ENCODE data around the gene SLC25A21. TPM values are rescaled to one million over a fixed set of nuclear protein-coding genes. Genes with fewer than 3 reads are reported as not detected.

SLC25A21 gene
- total and polyA plus RNA-seq, 8 donors = 0.37 to 0.92 (median 0.60) TPM

DNA sequence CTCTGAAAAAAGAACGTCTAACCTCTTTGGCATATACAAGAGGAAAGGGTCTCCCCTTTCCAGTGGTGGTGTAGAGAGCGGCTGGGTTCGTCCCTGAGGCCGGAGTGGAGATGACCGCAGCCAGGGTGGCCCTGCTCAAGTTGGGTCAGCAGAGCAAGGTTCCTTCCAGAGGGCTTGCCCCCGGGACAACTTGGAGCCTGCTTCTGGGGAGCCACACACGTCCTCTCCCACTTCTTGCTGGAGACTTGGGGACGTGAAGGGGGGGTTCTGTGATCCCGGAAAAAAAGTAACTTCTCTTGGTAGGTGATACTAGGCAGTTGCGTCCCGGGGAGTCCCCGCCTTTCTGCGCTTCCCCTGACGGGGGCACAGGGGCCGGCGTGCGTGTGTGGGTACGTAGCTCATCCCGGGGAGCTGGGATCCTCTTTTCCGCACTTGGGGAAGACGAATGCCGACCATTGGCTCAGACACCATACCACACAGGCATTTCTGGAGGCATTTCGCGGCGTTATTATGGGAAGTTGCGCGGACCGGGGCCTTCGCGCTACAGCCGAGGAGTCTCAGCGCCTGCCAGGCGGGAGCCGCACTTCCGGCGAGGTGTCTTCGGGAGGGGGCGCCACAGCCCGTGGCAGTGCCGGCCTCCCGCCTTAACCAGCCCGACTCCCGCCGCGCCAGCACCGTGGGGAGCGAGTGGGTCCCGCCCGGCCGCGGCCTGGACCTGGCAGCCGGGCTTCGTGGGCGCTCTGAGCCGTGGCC is 525.6 kb downstream of the SLC25A21 start:
- Histone ChIP-seq H3K4me1 (peaks cover 0 to 11% (median 5%) of the 10 kb centered on the region in 3 donors), H3K9me3 (no peaks in the 10 kb centered on the region), H3K4me3 (peak overlapping the region in 3 of 4 donors; percentile 16 to 52 (median 42)), H3K27me3 (peaks cover 4 to 41% (median 13%) of the 10 kb centered on the region in 4 donors), H3K36me3 (no peaks in the 10 kb centered on the region), H3K27ac (no peak overlapping the region)
- ATAC-seq (peak; percentile 68 to 85 (median 78)), DNase-seq (peak in 5 of 6 donors; percentile 11 to 80 (median 38)), FAIRE-seq (no peak)
- TF ChIP-seq, protein P1, sequence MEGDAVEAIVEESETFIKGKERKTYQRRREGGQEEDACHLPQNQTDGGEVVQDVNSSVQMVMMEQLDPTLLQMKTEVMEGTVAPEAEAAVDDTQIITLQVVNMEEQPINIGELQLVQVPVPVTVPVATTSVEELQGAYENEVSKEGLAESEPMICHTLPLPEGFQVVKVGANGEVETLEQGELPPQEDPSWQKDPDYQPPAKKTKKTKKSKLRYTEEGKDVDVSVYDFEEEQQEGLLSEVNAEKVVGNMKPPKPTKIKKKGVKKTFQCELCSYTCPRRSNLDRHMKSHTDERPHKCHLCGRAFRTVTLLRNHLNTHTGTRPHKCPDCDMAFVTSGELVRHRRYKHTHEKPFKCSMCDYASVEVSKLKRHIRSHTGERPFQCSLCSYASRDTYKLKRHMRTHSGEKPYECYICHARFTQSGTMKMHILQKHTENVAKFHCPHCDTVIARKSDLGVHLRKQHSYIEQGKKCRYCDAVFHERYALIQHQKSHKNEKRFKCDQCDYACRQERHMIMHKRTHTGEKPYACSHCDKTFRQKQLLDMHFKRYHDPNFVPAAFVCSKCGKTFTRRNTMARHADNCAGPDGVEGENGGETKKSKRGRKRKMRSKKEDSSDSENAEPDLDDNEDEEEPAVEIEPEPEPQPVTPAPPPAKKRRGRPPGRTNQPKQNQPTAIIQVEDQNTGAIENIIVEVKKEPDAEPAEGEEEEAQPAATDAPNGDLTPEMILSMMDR (IDR thresholded peaks at IDR 0.05) = no peak
- intact Hi-C loops (cut with DNase I) = loop anchor here in 1 of 3 donors (5.0 to 10.0 kb wide), 2 partner anchors 295 to 498 kb away; no protein-coding TSS in a partner anchor
- 5 to 8% methylated on average over 52 to 55 of the region's 55 CpGs for WGBS, 2 donors

DNA sequence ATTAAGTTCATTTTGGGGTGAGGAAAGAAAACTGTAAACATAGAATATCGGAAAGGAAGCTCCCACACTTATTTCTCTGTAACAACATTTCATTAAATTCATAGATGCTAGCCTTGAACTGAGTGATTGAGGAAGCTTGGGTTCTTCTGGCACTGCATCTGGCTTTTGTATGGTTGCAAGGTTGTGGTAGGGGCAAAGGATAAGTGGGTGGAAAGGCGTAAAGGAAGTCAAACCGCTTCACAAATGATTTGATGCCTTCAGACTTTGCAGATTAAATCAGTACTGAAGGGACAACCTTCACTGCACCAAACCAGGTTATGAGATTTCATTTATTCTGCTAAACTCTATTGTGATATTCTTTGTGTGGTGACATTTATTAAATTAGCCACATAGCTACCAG is 538.8 kb downstream of the SLC25A21 start:
- TF ChIP-seq, protein P1 (IDR thresholded peaks at IDR 0.05) = no peak
- Histone ChIP-seq H3K27me3 (peaks cover 0 to 5% (median 2%) of the 10 kb centered on the region in 4 donors), H3K4me3 (no peak overlapping the region), H3K36me3 (no peaks in the 10 kb centered on the region), H3K27ac (no peak overlapping the region), H3K9me3 (no peaks in the 10 kb centered on the region), H3K4me1 (no peaks in the 10 kb centered on the region)
- DNase-seq (no peak), FAIRE-seq (no peak), ATAC-seq (no peak)
- 66 to 73% methylated on average over 3 of the region's 3 CpGs for WGBS, 2 donors
- intact Hi-C loops (cut with DNase I) = no loop called here

Small RNA genes lying within 50 kb of the gene (microRNA-seq; reads per million reads assigned to microRNA genes)
- 0 reads per million in 2 donors for gene MIR4503

Other genes starting within 250 kb of the SLC25A21 start
- gene MIPOL1, start 25.3 kb upstream of the SLC25A21 start, total RNA-seq = 1 to 10 TPM; 4.8 to 9.0 (median 7.8) TPM
- gene MIPOL1, start 25.3 kb upstream of the SLC25A21 start, polyA plus RNA-seq = 1 to 10 TPM; 2.4 to 2.5 TPM

All from pancreas (tissue), 10 donors.